ENCODE measurements around the gene NUDC.

- no peak for TF ChIP-seq EZH2phosphoT487 (IDR thresholded peaks at IDR 0.05; ENCODE audit: borderline replicate concordance, low read length)
- TF ChIP-seq CTCF (conservative IDR thresholded peaks at IDR 0.05; ENCODE audit: low read depth, low read length) = no peak
These were observed 410 bp upstream of the NUDC start for GRCh38 chr1:26921126-26921539.
